GM19043 (cell line): Measurements from ENCODE around the gene SOX9.
"Not testable (repeated sequence)": the region's sequence is repeated elsewhere in the genome, so short reads cannot be mapped to it uniquely, and the experiment has no call there.

ENCODE experiments used
- ATAC-seq: cut with Tn5 transposase; IDR thresholded peaks from one replicate; pipeline ENCODE4 v1.9.1; 2021; ENCODE audit warnings: low read depth; ENCODE audit not compliant: unreplicated experiment

Gene SOX9

DNA sequence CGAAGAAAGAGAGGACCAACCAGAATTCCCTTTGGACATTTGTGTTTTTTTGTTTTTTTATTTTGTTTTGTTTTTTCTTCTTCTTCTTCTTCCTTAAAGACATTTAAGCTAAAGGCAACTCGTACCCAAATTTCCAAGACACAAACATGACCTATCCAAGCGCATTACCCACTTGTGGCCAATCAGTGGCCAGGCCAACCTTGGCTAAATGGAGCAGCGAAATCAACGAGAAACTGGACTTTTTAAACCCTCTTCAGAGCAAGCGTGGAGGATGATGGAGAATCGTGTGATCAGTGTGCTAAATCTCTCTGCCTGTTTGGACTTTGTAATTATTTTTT is 3.6 kb downstream of the SOX9 start:
- ATAC-seq: no peak

DNA sequence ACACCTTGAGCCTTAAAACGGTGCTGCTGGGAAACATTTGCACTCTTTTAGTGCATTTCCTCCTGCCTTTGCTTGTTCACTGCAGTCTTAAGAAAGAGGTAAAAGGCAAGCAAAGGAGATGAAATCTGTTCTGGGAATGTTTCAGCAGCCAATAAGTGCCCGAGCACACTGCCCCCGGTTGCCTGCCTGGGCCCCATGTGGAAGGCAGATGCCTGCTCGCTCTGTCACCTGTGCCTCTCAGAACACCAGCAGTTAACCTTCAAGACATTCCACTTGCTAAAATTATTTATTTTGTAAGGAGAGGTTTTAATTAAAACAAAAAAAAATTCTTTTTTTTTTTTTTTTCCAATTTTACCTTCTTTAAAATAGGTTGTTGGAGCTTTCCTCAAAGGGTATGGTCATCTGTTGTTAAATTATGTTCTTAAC is 4.4 kb downstream of the SOX9 start:
- no peak for ATAC-seq

DNA sequence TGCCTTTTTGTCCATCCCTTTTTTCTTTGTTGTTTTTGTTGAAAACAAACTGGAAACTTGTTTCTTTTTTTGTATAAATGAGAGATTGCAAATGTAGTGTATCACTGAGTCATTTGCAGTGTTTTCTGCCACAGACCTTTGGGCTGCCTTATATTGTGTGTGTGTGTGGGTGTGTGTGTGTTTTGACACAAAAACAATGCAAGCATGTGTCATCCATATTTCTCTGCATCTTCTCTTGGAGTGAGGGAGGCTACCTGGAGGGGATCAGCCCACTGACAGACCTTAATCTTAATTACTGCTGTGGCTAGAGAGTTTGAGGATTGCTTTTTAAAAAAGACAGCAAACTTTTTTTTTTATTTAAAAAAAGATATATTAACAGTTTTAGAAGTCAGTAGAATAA is 4.9 kb downstream of the SOX9 start:
- ATAC-seq: no peak

DNA sequence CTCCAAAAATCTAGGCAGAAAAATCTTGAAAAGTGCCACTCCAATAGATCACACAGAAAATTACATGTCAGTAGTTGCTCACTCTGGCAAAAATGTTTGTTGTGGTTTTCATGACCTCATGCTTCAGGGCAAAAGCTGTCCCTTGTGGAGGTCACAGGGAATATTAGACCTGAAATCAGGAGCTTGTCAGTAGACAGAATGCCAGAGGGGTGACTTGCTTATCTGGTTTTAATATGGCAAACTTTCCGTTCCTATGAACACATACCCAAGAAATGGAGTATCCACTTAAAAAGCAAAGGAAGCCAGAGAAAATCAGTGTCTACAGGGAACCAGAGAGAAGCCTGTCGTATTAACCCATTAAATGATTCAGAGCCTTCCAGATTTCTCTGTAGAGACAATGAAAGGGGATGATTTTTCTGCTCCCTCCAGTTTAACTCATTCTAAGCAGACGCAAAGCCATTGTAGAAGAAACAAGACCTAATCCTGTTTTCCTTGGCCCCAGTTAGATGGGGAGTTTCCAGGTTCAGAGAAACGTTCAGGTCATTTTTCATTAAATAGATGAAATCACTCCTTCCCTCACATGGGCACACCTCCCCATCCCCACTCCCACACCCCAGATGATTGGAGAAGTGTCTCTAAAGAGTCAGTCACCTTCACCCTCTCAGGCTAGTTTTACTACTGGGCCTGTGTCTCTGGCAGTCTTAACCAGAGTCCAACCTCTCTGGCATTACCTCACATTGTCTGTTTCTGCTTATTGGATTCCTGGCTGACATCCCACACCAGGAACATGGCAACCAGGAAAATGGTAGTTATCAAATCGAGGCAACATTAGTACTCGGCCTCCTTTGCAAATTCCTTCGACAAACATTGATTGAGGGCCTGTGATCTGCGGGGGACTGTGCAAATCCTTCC is 6.0 kb downstream of the SOX9 start:
- ATAC-seq: no peak

GRCh38 chr17:72128039-72128438 is 7.2 kb downstream of the SOX9 start:
- ATAC-seq: no peak

DNA sequence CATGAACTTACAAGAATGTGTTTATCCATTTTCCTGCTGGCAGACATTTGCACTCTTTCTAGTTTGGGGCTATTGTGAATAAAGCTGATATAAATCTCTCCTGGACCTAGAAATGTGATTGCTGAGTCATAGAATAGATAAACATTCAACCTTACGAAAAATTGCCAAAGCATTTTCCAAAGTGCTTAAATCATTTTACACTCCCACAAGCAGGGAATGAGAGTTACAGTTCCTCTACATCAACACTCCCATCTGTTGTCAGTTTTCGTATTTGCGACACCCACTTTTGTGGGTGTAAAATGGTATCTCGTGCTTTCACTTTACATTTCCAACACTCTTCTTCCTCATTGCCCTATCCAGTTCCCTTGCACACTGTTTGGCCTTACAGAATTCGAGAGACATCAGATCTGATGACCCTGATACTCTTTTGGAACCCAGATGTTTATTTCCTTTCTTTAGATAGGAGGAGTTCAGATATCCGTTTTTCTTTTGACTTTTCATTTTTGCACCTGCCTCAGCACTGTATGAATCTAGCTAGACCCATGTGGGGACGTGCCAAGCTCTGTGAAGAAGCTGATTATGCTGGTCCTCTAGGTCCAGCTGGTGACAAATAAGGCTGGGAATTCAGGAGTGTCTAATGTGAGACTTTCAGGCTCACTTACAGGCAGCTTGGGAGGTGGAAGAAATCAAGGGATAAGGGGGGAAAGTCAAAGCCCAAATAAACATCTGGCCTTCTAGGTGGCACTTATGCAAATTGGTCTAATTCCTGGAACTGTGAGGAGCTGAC is 14.0 kb downstream of the SOX9 start:
- ATAC-seq: no peak

GRCh38 chr17:72135546-72136325 is 14.9 kb downstream of the SOX9 start:
- ATAC-seq: no peak

DNA sequence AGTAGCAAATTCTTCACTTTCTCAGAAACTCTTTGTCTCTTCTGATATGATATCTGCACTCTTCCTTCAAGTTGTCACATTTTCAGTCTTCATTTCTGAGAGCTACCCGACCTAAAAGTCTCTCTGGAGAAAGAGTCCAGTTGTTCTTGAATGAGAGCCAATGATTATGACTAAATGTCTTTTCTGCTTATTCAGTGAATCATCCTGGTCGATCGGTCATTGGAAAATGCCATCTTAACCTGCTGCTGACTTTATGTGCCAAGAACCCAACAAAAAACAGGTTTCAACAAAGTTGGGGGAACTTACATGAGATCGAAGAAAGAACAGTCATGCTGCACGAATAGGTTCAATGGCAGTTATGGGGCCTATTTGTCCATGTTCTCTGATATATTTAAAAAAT is 15.9 kb downstream of the SOX9 start:
- no peak for ATAC-seq

GRCh38 chr17:72137161-72137560 is 16.3 kb downstream of the SOX9 start:
- ATAC-seq: no peak

DNA sequence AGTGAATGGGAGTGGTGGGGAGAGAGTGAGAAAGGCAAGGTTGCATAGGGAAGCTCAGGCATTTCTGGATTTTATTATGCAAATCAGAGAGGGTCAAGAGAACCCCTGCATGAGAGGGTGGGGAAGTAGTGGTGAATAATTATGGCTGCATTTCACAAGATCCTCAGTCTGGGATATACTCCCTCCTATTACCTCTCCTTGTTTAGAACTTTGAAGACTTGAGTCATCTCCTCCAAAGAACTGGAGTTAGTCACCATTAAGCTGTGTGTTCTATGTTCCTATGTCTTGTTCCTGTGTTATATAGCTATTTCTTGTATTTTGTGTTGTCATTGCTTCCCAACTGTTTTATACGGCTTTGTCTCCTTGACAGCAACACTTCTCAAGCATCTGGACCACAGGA is 18.4 kb downstream of the SOX9 start:
- ATAC-seq: no peak

GRCh38 chr17:72141336-72141735 is 20.5 kb downstream of the SOX9 start:
- no peak for ATAC-seq

- ATAC-seq: not testable (repeated sequence)
These were observed 21.3 kb downstream of the SOX9 start for GRCh38 chr17:72142097-72142496.

- no peak for ATAC-seq
These were observed 21.8 kb downstream of the SOX9 start for GRCh38 chr17:72142614-72143013.

- ATAC-seq: no peak
These were observed 22.4 kb downstream of the SOX9 start for GRCh38 chr17:72143245-72143644.

DNA sequence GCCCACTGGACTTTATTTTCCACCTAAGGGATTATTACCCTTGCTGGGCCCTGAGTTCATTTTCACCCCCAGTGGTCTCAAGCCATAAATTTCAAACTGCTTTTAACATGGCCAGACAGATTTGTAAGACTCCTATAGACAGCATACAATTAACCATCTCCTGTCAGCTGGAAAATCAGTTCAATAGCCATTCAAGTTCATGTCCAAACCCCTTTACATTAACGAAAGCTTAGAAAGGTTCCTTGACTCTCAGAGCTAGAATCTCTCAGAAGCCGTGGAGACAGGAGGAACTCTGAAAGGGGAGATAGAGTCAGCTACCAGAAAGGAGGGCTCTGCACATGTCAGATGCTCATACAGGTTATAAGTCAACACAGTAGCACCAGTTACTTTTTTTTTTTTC is 23.3 kb downstream of the SOX9 start:
- no peak for ATAC-seq

DNA sequence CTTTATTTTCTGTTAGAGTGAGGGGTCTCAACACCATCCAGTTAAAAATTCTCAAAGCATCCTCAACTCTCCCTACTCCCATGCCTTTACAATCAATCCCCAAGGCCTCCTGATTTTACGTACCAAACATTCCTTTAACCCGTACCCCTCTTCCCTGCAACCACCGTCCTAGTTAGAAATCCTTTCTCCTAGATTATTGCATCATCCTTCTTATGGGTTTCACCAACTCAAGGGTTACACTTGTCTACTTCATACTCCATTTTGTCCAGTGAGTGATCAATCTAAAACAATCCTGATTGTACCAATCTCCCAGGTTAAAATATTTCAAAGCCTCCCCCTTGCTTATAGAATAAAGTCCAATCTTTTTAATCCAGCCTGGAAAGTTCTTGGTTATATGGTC is 24.7 kb downstream of the SOX9 start:
- no peak for ATAC-seq

DNA sequence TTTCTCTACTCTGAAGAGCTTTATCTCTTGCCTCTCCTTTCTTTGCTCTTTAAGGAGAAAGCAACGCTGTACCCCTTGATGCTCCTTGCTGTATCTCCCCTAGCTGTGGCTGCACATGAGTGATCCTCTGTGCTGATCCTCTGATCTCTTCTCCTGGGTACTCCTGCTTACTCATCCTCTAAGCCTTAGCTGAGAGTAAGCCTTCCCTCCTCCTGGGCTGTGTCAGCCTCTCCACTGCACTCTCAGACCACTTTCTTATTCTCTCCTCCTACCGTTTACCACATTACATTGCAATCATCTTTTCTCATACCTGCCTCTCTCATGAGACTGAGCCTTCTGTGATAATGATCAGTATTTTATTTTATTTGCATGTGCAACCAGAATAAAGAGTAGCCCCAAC is 25.1 kb downstream of the SOX9 start:
- ATAC-seq: no peak

GRCh38 chr17:72146371-72146770 is 25.6 kb downstream of the SOX9 start:
- no peak for ATAC-seq

- ATAC-seq: no peak
These were observed 30.0 kb downstream of the SOX9 start for GRCh38 chr17:72150632-72151460.
